Measurements from ENCODE around the gene WDR53. TPM values are rescaled to one million over a fixed set of nuclear protein-coding genes. Genes with fewer than 3 reads are reported as not detected.
"Not testable (repeated sequence)": the region's sequence is repeated elsewhere in the genome, so short reads cannot be mapped to it uniquely, and the experiment has no call there.

Gene WDR53
- total and polyA plus RNA-seq, 11 donors = 4.2 to 15.5 (median 8.4) TPM

DNA sequence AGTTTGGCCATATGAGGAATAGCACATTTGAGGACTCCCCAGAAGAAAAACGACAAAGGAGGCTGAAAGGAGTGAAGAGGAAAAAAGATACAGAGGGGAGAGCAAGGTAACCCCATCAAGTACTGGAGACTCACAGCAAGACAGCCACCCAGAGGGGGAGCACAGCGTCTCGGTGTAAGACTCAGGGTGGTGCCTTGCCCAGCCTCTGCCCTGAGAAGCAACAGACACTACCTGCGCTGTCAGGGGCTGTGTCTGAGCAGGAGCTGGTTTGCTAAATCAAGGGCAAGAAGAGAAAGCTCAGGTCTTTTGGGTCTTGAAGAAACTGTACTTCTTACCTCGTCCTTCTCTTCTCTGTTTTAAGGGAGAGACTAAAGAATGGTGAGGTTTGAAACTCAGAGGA lies 28.0 kb upstream of the WDR53 start:
- TF ChIP-seq POLR2A (IDR thresholded peaks at IDR 0.05) = no peak
- TF ChIP-seq, protein P1, sequence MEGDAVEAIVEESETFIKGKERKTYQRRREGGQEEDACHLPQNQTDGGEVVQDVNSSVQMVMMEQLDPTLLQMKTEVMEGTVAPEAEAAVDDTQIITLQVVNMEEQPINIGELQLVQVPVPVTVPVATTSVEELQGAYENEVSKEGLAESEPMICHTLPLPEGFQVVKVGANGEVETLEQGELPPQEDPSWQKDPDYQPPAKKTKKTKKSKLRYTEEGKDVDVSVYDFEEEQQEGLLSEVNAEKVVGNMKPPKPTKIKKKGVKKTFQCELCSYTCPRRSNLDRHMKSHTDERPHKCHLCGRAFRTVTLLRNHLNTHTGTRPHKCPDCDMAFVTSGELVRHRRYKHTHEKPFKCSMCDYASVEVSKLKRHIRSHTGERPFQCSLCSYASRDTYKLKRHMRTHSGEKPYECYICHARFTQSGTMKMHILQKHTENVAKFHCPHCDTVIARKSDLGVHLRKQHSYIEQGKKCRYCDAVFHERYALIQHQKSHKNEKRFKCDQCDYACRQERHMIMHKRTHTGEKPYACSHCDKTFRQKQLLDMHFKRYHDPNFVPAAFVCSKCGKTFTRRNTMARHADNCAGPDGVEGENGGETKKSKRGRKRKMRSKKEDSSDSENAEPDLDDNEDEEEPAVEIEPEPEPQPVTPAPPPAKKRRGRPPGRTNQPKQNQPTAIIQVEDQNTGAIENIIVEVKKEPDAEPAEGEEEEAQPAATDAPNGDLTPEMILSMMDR (IDR thresholded peaks at IDR 0.05) = no peak
- intact Hi-C loops (cut with DNase I) = no loop called here
- Histone ChIP-seq H3K4me1 (peaks cover 0 to 4% (median 0%) of the 10 kb centered on the region in 12 donors), H3K4me3 (no peak overlapping the region), H3K36me3 (no peaks in the 10 kb centered on the region), H3K9me3 (no peaks in the 10 kb centered on the region), H3K27ac (no peak overlapping the region), H3K27me3 (peaks cover 0 to 7% (median 0%) of the 10 kb centered on the region in 9 donors)
- DNase-seq = no peak
- no peak for ATAC-seq
- 26 to 41% (median 35%) methylated on average over 5 of the region's 5 CpGs for WGBS, 4 donors

GRCh38 chr3:196590279-196590678 lies 21.9 kb upstream of the WDR53 start:
- DNase-seq (no peak), ATAC-seq (peak in 1 of 4 donors; percentile 45)
- Histone ChIP-seq H3K9me3 (no peaks in the 10 kb centered on the region), H3K27ac (no peak overlapping the region), H3K4me1 (no peaks in the 10 kb centered on the region), H3K4me3 (no peak overlapping the region), H3K27me3 (peaks cover 0 to 6% (median 0%) of the 10 kb centered on the region in 9 donors), H3K36me3 (peaks cover 0 to 25% (median 15%) of the 10 kb centered on the region in 9 donors)
- intact Hi-C loops (cut with DNase I) = no loop called here
- TF ChIP-seq, protein P1 (IDR thresholded peaks at IDR 0.05) = no peak
- TF ChIP-seq POLR2A (IDR thresholded peaks at IDR 0.05) = no peak
- 77 to 91% (median 82%) methylated on average over 5 of the region's 5 CpGs for WGBS, 4 donors

DNA sequence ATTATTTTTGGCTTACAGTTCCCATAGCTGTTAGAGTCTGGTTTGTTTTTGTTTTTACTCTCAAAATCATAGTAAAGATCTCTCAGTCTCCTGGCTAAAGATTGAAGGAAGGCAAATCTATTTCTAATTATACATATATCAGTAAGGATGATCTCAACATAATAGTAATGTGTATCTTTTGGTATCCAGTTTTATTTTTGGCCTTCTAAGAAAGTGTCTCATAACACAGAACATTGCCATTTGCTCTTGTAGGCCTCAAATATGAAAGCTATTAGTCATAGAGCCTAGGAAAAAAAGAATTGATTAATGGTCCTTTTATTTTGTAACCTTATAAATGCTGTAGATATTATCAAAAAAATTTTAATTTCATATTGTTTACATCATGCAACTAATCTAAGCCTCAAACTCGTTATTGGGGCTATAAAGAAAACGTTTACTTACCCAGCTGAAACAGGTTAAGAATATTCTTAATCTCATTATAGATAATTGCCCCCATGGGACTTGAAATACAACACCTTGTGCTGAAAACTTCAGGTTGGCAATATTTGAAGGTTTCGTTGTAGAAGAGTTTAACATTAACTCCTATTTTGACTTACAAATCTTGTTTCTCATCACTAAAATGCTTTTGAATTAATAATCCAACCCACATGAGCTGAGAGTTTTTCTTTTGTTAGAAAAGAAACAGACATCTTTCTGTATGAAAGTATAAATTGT lies 16.8 kb upstream of the WDR53 start:
- no peak for DNase-seq
- intact Hi-C loops (cut with DNase I) = no loop called here
- Histone ChIP-seq H3K9me3 (no peaks in the 10 kb centered on the region), H3K27ac (no peak overlapping the region), H3K4me1 (no peaks in the 10 kb centered on the region), H3K36me3 (peaks cover 0 to 67% (median 39%) of the 10 kb centered on the region in 9 donors), H3K4me3 (no peak overlapping the region), H3K27me3 (no peaks in the 10 kb centered on the region)
- whole genome bisulfite sequencing, 4 donors = 82 to 88% (median 86%) methylated on average over 3 of the region's 3 CpGs
- TF ChIP-seq, protein P1 (IDR thresholded peaks at IDR 0.05) = no peak
- no peak for TF ChIP-seq POLR2A (IDR thresholded peaks at IDR 0.05)
- ATAC-seq = no peak

DNA sequence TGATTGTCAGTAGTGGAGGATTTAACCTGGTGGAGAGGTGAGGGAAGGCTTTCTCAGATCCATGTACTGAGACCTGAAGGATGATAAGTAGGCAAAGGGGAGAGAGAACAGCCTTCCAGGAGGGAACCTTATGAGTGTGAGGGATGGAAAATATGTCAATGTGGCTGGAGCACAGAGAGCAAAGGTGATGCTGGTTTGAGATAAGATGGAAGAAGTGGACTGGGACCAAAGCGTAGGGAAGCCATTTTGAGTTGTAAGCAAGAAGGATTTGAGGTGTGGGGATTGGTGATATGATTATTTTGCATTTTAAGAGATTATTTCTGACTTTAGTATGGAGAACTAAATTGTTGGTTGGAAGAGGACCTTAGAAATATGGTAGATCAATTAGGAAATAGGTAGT lies 4.0 kb upstream of the WDR53 start:
- WGBS, 4 donors = 1 to 95% (median 59%) methylated on average over 1 of the region's 1 CpG
- no peaks in the 10 kb centered on the region for H3K9me3 ChIP-seq
- H3K4me3 ChIP-seq = no peak overlapping the region
- no peaks in the 10 kb centered on the region for H3K27me3 ChIP-seq
- H3K4me1 ChIP-seq = peaks cover 0 to 47% (median 20%) of the 10 kb centered on the region in 12 donors
- intact Hi-C loops (cut with DNase I) = no loop called here
- DNase-seq = no peak
- TF ChIP-seq, protein P1 (IDR thresholded peaks at IDR 0.05) = no peak
- no peak for TF ChIP-seq POLR2A (IDR thresholded peaks at IDR 0.05)
- peaks cover 0 to 2% (median 1%) of the 10 kb centered on the region in 9 donors for H3K36me3 ChIP-seq
- ATAC-seq = no peak
- H3K27ac ChIP-seq = no peak overlapping the region

DNA sequence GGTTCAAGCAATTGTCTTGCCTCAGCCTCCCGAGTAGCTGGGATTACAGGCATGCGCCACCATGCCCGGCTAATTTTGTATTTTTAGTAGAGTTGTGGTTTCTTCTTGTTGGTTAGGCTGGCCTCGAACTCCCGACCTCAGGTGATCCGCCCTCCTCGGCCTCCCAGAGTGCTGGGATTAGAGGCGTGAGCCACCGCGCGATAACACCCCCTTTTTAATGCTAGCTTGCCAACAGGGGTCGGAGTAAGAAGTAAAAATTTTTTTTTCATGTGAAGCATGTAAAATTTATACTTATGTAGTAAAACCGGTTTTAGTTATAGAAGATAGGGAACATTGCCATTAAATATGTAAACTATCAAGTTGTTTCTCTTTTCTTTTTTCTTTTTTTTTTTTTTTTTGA lies 2.0 kb upstream of the WDR53 start:
- H3K9me3 ChIP-seq; DNase-seq; intact Hi-C loops (cut with DNase I); H3K27me3 ChIP-seq; ATAC-seq; H3K27ac ChIP-seq: not testable (repeated sequence)
- Histone ChIP-seq H3K4me3 (peak overlapping the region in 1 of 12 donors; percentile 82), H3K36me3 (peaks cover 0 to 17% (median 5%) of the 10 kb centered on the region in 9 donors), H3K4me1 (peaks cover 0 to 50% (median 22%) of the 10 kb centered on the region in 12 donors)
- WGBS, 4 donors = 92 to 96% (median 95%) methylated on average over 13 of the region's 13 CpGs
